HEK293 (cell line): Measurements from ENCODE around the gene SARS2.

ENCODE experiments used
- GLIS2 ChIP-seq: fragments of 450-650 bp; formaldehyde crosslinking; IDR thresholded peaks from 2 replicates; pipeline ENCODE4 v1.5.1; 2016; ENCODE audit warnings: missing biosample characterization, missing genetic modification characterization
- KLF16 ChIP-seq: fragments of 450-650 bp; formaldehyde crosslinking; IDR thresholded peaks from 2 replicates; pipeline ENCODE4 v1.5.1; 2017; ENCODE audit warnings: missing biosample characterization, missing genetic modification characterization
- KLF9 ChIP-seq: fragments of 450-650 bp; formaldehyde crosslinking; IDR thresholded peaks from 2 replicates; pipeline ENCODE4 v1.5.1; 2016; ENCODE audit warnings: missing biosample characterization, missing genetic modification characterization, low read depth
- MEIS1 ChIP-seq: sonication (generic); formaldehyde crosslinking; IDR thresholded peaks from 2 replicates; pipeline ENCODE4 v1.8.1; 2022; ENCODE audit warnings: missing genetic modification reagents, mild to moderate bottlenecking, borderline replicate concordance
- PRDM1 ChIP-seq: fragments of 450-650 bp; formaldehyde crosslinking; IDR thresholded peaks from 2 replicates; pipeline ENCODE4; 2016; ENCODE audit warnings: missing biosample characterization, missing genetic modification characterization
- SP2 ChIP-seq: fragments of 450-650 bp; formaldehyde crosslinking; IDR thresholded peaks from 2 replicates; pipeline ENCODE4 v1.5.1; 2016; ENCODE audit warnings: missing biosample characterization, missing genetic modification characterization
- ZBTB1 ChIP-seq: fragments of 450-650 bp; formaldehyde crosslinking; IDR thresholded peaks from 2 replicates; pipeline ENCODE4 v1.5.1; 2016; ENCODE audit warnings: missing biosample characterization, missing genetic modification characterization
- ZBTB17 ChIP-seq: fragments of 450-650 bp; formaldehyde crosslinking; IDR thresholded peaks from 2 replicates; pipeline ENCODE4 v1.5.1; 2016; ENCODE audit warnings: missing biosample characterization, missing genetic modification characterization
- ZNF157 ChIP-seq: fragments of 450-650 bp; formaldehyde crosslinking; IDR thresholded peaks from 2 replicates; pipeline ENCODE4 v1.5.1; 2016; ENCODE audit warnings: missing biosample characterization, missing genetic modification characterization
- ZNF426 ChIP-seq: fragments of 450-650 bp; formaldehyde crosslinking; IDR thresholded peaks from 2 replicates; pipeline ENCODE4 v1.5.1; 2017; ENCODE audit warnings: missing biosample characterization, missing genetic modification characterization, mild to moderate bottlenecking, inconsistent platforms, moderate library complexity
- ZNF48 ChIP-seq: fragments of 450-650 bp; formaldehyde crosslinking; IDR thresholded peaks from 2 replicates; pipeline ENCODE4 v1.5.1; 2016; ENCODE audit warnings: missing biosample characterization, missing genetic modification characterization
- ZNF600 ChIP-seq: fragments of 450-650 bp; formaldehyde crosslinking; IDR thresholded peaks from 2 replicates; pipeline ENCODE4 v1.5.1; 2016; ENCODE audit warnings: missing biosample characterization, missing genetic modification characterization
- ZNF610 ChIP-seq: fragments of 450-650 bp; formaldehyde crosslinking; IDR thresholded peaks from 2 replicates; pipeline ENCODE4 v1.5.1; 2016; ENCODE audit warnings: missing biosample characterization, missing genetic modification characterization, borderline replicate concordance
- ZNF626 ChIP-seq: fragments of 450-650 bp; sonication (Bioruptor Pico); formaldehyde crosslinking; IDR thresholded peaks from 2 replicates; pipeline ENCODE4 v1.5.1; 2018; ENCODE audit warnings: missing biosample characterization, missing genetic modification characterization, inconsistent platforms
- ZNF654 ChIP-seq: fragments of 450-650 bp; formaldehyde crosslinking; IDR thresholded peaks from 2 replicates; pipeline ENCODE4 v1.5.1; 2016; ENCODE audit warnings: low read depth, missing biosample characterization, missing genetic modification characterization
- ZNF660 ChIP-seq: fragments of 450-650 bp; IDR thresholded peaks from 2 replicates; pipeline ENCODE4 v1.5.1; 2018; ENCODE audit warnings: missing biosample characterization, mild to moderate bottlenecking, missing genetic modification characterization
- ZNF677 ChIP-seq: fragments of 450-650 bp; IDR thresholded peaks from 2 replicates; pipeline ENCODE4 v1.5.0; 2018; ENCODE audit warnings: missing biosample characterization, mild to moderate bottlenecking, missing genetic modification characterization, moderate library complexity
- ZSCAN30 ChIP-seq: fragments of 450-650 bp; IDR thresholded peaks from 2 replicates; pipeline ENCODE4 v1.5.1; 2018; ENCODE audit warnings: missing biosample characterization, mild to moderate bottlenecking, missing genetic modification characterization, moderate library complexity
- TF ChIP-seq, protein P1 (sequence below): fragments of 450-650 bp; formaldehyde crosslinking; IDR thresholded peaks from 2 replicates; pipeline ENCODE4 v1.5.1; 2016; ENCODE audit warnings: missing biosample characterization, missing genetic modification characterization
- TF ChIP-seq, protein P2 (sequence below): fragments of 450-650 bp; formaldehyde crosslinking; IDR thresholded peaks from 2 replicates; pipeline ENCODE4 v1.5.1; 2016; ENCODE audit warnings: missing biosample characterization, missing genetic modification characterization
- TF ChIP-seq, protein P3 (sequence below): fragments of 450-650 bp; formaldehyde crosslinking; IDR thresholded peaks from 2 replicates; pipeline ENCODE4 v1.5.1; 2016; ENCODE audit warnings: missing biosample characterization, missing genetic modification characterization
- TF ChIP-seq, protein P4 (sequence below): fragments of 450-650 bp; formaldehyde crosslinking; IDR thresholded peaks from 2 replicates; pipeline ENCODE4 v1.5.1; 2016; ENCODE audit warnings: missing biosample characterization, missing genetic modification characterization
- TF ChIP-seq, protein P5 (sequence below): fragments of 450-650 bp; formaldehyde crosslinking; IDR thresholded peaks from 2 replicates; pipeline ENCODE4 v1.5.1; 2017; ENCODE audit warnings: missing biosample characterization, missing genetic modification characterization
- TF ChIP-seq, protein P6 (sequence below): fragments of 450-650 bp; formaldehyde crosslinking; IDR thresholded peaks from 2 replicates; pipeline ENCODE4 v1.5.1; 2016; ENCODE audit warnings: missing biosample characterization, missing genetic modification characterization
- TF ChIP-seq, protein P7 (sequence below): fragments of 450-650 bp; formaldehyde crosslinking; IDR thresholded peaks from 2 replicates; pipeline ENCODE4 v1.5.1; 2016; ENCODE audit warnings: missing biosample characterization, missing genetic modification characterization
- TF ChIP-seq, protein P8 (sequence below): fragments of 450-650 bp; formaldehyde crosslinking; IDR thresholded peaks from 2 replicates; pipeline ENCODE4 v1.5.1; 2016; ENCODE audit warnings: missing biosample characterization, missing genetic modification characterization

Gene SARS2

DNA sequence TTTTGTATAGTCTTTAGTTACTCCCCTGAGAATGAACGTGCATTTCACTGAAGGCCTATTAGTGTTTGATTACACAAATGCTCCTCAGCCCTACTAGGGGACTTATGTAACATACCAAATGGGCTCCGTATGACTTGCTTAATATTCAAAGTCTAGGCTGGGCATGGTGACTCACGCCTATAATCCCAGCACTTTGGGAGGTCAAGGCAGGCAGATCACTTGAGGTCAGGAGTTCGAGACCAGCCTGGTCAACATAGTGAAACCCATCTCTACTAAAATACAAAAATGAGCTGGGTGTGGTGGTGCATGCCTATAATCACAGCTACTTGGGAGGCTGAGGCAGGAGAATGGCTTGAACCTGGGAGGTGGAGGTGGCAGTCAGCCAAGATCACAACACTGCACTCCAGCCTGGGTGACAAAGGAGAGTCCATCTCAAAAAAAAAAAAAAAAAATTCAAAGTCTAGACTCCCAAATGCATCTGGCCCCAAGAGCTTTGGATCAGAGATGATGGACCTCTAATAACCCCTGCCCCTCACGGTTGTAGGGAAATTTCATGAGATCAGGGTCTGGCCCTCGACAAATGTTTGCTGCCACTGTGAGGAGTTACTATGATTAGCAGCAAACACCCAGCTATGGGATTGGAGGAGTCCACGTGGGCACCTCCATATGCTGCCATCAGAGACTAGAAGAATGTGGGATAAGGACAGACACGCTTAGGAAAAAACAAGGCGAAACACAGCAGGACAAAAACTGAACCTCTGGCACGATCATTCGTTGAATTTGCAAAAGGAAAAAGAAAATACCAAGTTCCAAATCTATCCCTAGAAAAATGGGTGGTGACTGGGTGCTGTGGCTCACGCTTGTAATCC, 40.3 kb upstream of the SARS2 start (continued):
- TF ChIP-seq, protein P1, sequence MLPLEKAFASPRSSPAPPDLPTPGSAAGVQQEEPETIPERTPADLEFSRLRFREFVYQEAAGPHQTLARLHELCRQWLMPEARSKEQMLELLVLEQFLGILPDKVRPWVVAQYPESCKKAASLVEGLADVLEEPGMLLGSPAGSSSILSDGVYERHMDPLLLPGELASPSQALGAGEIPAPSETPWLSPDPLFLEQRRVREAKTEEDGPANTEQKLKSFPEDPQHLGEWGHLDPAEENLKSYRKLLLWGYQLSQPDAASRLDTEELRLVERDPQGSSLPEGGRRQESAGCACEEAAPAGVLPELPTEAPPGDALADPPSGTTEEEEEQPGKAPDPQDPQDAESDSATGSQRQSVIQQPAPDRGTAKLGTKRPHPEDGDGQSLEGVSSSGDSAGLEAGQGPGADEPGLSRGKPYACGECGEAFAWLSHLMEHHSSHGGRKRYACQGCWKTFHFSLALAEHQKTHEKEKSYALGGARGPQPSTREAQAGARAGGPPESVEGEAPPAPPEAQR (tag by site-specific recombination) = no peak
- TF ChIP-seq ZNF660 (tag by site-specific recombination) (no peak), MEIS1 (no peak), PRDM1 (no peak), ZNF600 (tag by site-specific recombination) (peak; percentile 69), ZNF48 (tag by site-specific recombination) (no peak), ZNF157 (tag by site-specific recombination) (no peak), GLIS2 (tag by site-specific recombination) (peak; percentile 35; the same call in 1 of the 2 replicates), ZSCAN30 (tag by site-specific recombination) (peak; percentile 86), ZNF626 (tag by site-specific recombination) (no peak), SP2 (tag by site-specific recombination) (no peak), ZNF677 (no peak), ZNF610 (no peak), ZNF654 (tag by site-specific recombination) (no peak), KLF16 (tag by site-specific recombination) (no peak), ZBTB17 (tag by site-specific recombination) (peak; percentile 85), KLF9 (tag by site-specific recombination) (no peak), ZBTB1 (tag by site-specific recombination) (no peak; the same call in 1 of the 2 replicates), ZNF426 (no peak)
- TF ChIP-seq, protein P2, sequence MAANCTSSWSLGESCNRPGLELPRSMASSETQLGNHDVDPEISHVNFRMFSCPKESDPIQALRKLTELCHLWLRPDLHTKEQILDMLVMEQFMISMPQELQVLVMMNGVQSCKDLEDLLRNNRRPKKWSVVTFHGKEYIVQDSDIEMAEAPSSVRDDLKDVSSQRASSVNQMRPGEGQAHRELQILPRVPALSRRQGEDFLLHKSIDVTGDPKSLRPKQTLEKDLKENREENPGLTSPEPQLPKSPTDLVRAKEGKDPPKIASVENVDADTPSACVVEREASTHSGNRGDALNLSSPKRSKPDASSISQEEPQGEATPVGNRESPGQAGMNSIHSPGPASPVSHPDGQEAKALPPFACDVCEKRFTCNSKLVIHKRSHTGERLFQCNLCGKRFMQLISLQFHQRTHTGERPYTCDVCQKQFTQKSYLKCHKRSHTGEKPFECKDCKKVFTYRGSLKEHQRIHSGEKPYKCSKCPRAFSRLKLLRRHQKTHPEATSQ (tag by site-specific recombination) = no peak
- TF ChIP-seq, protein P3, sequence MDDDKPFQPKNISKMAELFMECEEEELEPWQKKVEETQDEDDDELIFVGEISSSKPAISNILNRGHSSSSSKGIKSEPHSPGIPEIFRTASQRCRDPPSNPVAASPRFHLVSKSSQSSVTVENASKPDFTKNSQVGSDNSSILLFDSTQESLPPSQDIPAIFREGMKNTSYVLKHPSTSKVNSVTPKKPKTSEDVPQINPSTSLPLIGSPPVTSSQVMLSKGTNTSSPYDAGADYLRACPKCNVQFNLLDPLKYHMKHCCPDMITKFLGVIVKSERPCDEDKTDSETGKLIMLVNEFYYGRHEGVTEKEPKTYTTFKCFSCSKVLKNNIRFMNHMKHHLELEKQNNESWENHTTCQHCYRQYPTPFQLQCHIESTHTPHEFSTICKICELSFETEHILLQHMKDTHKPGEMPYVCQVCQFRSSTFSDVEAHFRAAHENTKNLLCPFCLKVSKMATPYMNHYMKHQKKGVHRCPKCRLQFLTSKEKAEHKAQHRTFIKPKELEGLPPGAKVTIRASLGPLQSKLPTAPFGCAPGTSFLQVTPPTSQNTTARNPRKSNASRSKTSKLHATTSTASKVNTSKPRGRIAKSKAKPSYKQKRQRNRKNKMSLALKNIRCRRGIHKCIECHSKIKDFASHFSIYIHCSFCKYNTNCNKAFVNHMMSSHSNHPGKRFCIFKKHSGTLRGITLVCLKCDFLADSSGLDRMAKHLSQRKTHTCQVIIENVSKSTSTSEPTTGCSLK (tag by site-specific recombination) = no peak
- TF ChIP-seq, protein P4, sequence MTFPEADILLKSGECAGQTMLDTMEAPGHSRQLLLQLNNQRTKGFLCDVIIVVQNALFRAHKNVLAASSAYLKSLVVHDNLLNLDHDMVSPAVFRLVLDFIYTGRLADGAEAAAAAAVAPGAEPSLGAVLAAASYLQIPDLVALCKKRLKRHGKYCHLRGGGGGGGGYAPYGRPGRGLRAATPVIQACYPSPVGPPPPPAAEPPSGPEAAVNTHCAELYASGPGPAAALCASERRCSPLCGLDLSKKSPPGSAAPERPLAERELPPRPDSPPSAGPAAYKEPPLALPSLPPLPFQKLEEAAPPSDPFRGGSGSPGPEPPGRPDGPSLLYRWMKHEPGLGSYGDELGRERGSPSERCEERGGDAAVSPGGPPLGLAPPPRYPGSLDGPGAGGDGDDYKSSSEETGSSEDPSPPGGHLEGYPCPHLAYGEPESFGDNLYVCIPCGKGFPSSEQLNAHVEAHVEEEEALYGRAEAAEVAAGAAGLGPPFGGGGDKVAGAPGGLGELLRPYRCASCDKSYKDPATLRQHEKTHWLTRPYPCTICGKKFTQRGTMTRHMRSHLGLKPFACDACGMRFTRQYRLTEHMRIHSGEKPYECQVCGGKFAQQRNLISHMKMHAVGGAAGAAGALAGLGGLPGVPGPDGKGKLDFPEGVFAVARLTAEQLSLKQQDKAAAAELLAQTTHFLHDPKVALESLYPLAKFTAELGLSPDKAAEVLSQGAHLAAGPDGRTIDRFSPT (tag by site-specific recombination) = peak; percentile 74
- TF ChIP-seq, protein P5, sequence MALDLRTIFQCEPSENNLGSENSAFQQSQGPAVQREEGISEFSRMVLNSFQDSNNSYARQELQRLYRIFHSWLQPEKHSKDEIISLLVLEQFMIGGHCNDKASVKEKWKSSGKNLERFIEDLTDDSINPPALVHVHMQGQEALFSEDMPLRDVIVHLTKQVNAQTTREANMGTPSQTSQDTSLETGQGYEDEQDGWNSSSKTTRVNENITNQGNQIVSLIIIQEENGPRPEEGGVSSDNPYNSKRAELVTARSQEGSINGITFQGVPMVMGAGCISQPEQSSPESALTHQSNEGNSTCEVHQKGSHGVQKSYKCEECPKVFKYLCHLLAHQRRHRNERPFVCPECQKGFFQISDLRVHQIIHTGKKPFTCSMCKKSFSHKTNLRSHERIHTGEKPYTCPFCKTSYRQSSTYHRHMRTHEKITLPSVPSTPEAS (tag by site-specific recombination) = no peak
- TF ChIP-seq, protein P6, sequence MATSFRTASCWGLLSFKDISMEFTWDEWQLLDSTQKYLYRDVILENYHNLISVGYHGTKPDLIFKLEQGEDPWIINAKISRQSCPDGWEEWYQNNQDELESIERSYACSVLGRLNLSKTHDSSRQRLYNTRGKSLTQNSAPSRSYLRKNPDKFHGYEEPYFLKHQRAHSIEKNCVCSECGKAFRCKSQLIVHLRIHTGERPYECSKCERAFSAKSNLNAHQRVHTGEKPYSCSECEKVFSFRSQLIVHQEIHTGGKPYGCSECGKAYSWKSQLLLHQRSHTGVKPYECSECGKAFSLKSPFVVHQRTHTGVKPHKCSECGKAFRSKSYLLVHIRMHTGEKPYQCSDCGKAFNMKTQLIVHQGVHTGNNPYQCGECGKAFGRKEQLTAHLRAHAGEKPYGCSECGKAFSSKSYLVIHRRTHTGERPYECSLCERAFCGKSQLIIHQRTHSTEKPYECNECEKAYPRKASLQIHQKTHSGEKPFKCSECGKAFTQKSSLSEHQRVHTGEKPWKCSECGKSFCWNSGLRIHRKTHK (tag by site-specific recombination) = no peak
- TF ChIP-seq, protein P7, sequence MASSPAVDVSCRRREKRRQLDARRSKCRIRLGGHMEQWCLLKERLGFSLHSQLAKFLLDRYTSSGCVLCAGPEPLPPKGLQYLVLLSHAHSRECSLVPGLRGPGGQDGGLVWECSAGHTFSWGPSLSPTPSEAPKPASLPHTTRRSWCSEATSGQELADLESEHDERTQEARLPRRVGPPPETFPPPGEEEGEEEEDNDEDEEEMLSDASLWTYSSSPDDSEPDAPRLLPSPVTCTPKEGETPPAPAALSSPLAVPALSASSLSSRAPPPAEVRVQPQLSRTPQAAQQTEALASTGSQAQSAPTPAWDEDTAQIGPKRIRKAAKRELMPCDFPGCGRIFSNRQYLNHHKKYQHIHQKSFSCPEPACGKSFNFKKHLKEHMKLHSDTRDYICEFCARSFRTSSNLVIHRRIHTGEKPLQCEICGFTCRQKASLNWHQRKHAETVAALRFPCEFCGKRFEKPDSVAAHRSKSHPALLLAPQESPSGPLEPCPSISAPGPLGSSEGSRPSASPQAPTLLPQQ = no peak
- TF ChIP-seq, protein P8, sequence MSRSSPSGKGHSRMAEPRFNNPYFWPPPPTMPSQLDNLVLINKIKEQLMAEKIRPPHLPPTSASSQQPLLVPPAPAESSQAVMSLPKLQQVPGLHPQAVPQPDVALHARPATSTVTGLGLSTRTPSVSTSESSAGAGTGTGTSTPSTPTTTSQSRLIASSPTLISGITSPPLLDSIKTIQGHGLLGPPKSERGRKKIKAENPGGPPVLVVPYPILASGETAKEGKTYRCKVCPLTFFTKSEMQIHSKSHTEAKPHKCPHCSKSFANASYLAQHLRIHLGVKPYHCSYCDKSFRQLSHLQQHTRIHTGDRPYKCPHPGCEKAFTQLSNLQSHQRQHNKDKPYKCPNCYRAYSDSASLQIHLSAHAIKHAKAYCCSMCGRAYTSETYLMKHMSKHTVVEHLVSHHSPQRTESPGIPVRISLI (tag by site-specific recombination) = peak; percentile 69; the same call in 1 of the 2 replicates
